WI38 (cell line): ENCODE data around the gene SLC35B2.
A peak's percentile ranks its signal among the peaks of the same experiment; 100 is the strongest.

Source experiments
- H3K4me3 ChIP-seq: 2 replicates; pipeline ENCODE4 v1.5.1; 2011; ENCODE audit warnings: low read depth, mild to moderate bottlenecking, control low read depth, low read length
- CTCF ChIP-seq: IDR thresholded peaks from 2 replicates; pipeline ENCODE4 v1.5.1; 2012; ENCODE audit warnings: low read depth, mild to moderate bottlenecking, control low read depth, low read length

Gene SLC35B2

GRCh38 chr6:44257025-44257752 is at the start of gene SLC35B2:
SLC35B2 (minus strand) TSS chr6:44257528; CDS start chr6:44257410, 118 bp downstream.
- peak; percentile 27 for TF ChIP-seq CTCF
- H3K4me3 ChIP-seq: peak within 1 kb of the TSS; percentile 95

DNA sequence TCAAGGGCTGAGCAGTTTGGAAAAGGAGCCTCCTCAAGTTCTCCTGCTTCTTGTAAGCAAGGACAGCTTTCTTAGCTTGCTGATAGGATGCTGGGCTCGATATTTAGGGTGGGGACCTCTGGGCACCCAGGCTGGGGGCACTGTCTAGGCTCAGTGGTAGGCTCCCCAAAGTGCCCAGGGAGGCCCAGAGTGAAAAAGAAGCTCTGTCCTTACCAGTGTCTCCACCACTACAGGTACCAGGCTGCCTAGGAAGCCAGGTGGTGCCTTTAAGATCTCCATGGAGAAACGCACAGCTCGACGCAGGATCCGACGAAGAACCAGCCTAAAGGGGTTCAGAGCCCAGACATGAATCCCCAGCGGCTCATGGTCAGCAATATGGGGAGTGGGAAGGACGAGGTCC is 49.4 kb upstream of the SLC35B2 start:
- H3K4me3 ChIP-seq: no peak overlapping the region
- TF ChIP-seq CTCF: no peak

DNA sequence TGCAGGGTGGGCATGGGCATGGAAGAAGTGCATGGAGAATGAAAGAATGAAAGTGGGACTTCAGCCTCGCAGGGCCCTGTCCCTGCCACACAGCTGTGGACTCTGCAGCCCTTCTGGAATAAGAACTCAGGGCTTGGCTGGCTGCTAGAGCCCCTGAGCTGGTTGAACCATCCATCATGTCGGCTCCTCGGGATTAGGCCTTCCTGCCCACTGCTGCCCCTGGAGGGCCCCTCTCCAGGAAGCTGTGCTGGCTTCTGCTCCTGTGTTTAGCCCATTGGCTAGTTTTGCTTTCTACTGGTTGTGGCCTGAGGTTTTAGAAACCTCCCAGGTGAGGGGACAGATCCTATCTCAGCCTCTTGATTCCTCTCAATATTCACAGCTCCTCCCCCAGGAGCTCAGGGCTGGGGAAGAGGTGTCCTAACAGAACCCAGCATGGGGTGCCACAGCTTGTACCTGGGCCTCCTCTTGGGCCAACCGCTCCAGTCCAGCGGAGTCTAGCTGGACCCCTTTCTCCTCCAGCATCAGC is 47.9 kb upstream of the SLC35B2 start:
- TF ChIP-seq CTCF: no peak
- no peak overlapping the region for H3K4me3 ChIP-seq

DNA sequence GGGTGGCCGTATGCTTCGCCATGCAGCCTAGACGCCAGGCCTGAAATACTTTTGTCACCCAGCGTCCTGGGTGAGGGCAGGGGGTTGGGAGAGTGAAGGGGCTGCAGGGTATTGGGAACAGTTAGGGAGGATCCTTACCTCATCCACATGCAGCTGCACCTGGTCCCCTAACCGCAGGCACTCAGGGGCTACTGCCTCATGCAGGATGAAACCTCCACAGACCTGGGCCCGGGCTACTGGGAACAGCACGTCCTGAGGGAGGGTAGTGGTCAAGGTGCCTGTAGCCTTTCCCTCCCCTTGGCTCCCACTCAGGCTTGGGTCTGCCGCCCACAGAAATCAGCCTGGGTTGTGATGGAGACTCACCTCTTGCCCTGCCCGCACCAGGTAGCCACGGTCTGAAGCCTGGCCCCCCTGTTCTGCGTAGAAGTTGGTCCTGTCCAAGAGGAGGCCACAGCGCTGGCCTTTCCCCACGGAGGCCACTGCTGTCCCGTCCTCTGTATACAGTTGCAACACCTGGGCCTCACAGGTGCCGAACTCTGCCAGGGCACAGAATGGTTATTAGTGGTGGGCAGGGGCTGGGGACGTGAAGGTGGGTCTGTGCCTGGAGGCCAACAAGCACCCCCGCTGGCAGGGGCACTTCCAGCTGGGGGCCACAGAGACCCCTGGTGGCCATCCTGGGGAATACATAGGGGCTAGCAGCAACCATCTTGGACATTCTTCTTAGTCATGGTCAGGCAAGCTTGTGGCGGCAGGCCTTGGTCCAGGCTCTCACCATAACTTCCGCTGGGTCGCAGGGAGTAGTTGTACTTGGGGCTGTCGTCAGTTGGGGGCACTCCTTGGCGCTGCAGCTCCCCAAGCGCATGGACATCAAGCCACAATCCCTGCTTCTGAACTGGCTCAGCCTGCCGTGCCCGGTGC is 47.2 kb upstream of the SLC35B2 start:
- no peak overlapping the region for H3K4me3 ChIP-seq
- TF ChIP-seq CTCF: peak; percentile 81

DNA sequence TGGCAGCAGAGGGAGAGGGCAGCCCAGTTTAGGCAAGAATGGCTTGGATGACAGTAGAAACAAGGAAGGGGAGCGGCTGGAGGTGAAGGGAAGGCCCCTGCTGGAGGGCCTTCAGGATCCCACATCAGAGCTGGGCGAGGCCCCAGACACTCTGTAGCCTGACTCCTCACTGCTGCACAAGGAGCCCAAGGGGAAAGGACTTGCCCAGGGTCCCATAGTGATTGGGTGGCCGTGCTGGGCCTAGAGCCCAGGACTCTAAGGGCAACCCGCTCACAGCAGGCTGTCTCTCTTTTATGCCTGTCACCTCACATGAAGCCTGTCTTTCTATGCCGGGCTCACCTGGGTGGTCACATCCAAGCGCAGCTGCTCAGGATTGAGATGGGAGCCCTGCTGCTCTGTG is 46.5 kb upstream of the SLC35B2 start:
- TF ChIP-seq CTCF: no peak
- H3K4me3 ChIP-seq: no peak overlapping the region

DNA sequence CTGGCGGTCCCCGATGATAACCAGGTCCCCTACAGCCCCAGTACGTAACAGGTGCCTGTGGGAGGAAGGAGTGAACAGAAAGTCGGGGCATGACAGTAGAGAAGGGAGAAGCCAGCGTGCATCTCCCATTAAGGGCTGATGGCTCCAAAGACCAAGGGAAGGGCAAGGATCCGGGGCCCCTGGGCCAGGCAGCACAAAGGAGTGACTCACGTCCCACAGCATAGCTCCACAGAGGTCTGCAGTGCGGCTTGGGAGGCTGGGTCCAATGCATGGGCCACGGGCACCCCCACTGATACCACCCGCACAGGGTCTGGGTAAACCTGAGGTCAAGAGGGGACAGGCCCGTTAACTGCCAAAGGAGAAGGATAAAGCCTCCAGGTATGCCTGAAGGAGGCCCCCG is 45.5 kb upstream of the SLC35B2 start:
- TF ChIP-seq CTCF: no peak
- no peak overlapping the region for H3K4me3 ChIP-seq
